ENCODE measurements around the gene NRN1L. TPM values are rescaled to one million over a fixed set of nuclear protein-coding genes. Genes with fewer than 3 reads are reported as not detected.

NRN1L gene
- total RNA-seq, 6 donors from 2014 or later: 1.6 to 4.2 (median 2.3) TPM; not detected in 1

GRCh38 chr16:67865318-67865717 lies 19.4 kb upstream of the NRN1L start:
- peak in 1 of 2 donors; percentile 37 for DNase-seq
- H3K4me1 ChIP-seq: peaks cover 0 to 18% (median 7%) of the 10 kb centered on the region in 4 donors
- peak in 1 of 2 donors; percentile 21 for ATAC-seq (ENCODE audit: low FRiP score in 2 of 2)
- no peak overlapping the region for H3K27ac ChIP-seq
- H3K9me3 ChIP-seq: no peaks in the 10 kb centered on the region
- WGBS, 2 donors: 95 to 96% methylated on average over 2 of the region's 2 CpGs
- no peaks in the 10 kb centered on the region for H3K27me3 ChIP-seq
- H3K36me3 ChIP-seq: peaks cover 0 to 53% (median 31%) of the 10 kb centered on the region in 4 donors
- H3K4me3 ChIP-seq: no peak overlapping the region
- TF ChIP-seq EP300 (IDR thresholded peaks at IDR 0.05) (no peak), CTCF (IDR thresholded peaks at IDR 0.05) (peak in 4 of 6 experiments; percentile 13 to 55 (median 42)), POLR2AphosphoS5 (IDR thresholded peaks at IDR 0.05) (no peak), POLR2A (IDR thresholded peaks at IDR 0.05) (no peak)

- H3K36me3 ChIP-seq: peaks cover 0 to 66% (median 36%) of the 10 kb centered on the region in 4 donors
- 96 to 97% methylated on average over 6 of the region's 6 CpGs for WGBS, 2 donors
- no peaks in the 10 kb centered on the region for H3K9me3 ChIP-seq
- TF ChIP-seq POLR2A (IDR thresholded peaks at IDR 0.05): no peak
- peaks cover 5 to 10% (median 8%) of the 10 kb centered on the region in 4 donors for H3K4me1 ChIP-seq
- H3K4me3 ChIP-seq: no peak overlapping the region
- H3K27ac ChIP-seq: no peak overlapping the region
- H3K27me3 ChIP-seq: no peaks in the 10 kb centered on the region
- ATAC-seq (ENCODE audit: low FRiP score in 2 of 2): no peak
- DNase-seq: no peak
Measured at GRCh38 chr16:67868290-67868689, 16.4 kb upstream of the NRN1L start.

GRCh38 chr16:67869653-67870052 lies 15.0 kb upstream of the NRN1L start:
- WGBS, 2 donors: 82 to 89% methylated on average over 6 to 7 of the region's 7 CpGs
- Histone ChIP-seq H3K4me3 (no peak overlapping the region), H3K27me3 (no peaks in the 10 kb centered on the region), H3K9me3 (no peaks in the 10 kb centered on the region), H3K27ac (no peak overlapping the region), H3K4me1 (peaks cover 16 to 22% (median 18%) of the 10 kb centered on the region in 4 donors), H3K36me3 (peaks cover 0 to 66% (median 36%) of the 10 kb centered on the region in 4 donors)
- no peak for TF ChIP-seq EP300 (IDR thresholded peaks at IDR 0.05)
- no peak for TF ChIP-seq POLR2AphosphoS5 (IDR thresholded peaks at IDR 0.05)
- no peak for TF ChIP-seq CTCF (IDR thresholded peaks at IDR 0.05)
- TF ChIP-seq POLR2A (IDR thresholded peaks at IDR 0.05): no peak
- DNase-seq: no peak
- no peak for ATAC-seq (ENCODE audit: low FRiP score in 2 of 2)

GRCh38 chr16:67871256-67871655 lies 13.4 kb upstream of the NRN1L start:
- DNase-seq (no peak), ATAC-seq (ENCODE audit: low FRiP score in 2 of 2) (no peak)
- Histone ChIP-seq H3K4me1 (peaks cover 21 to 34% (median 25%) of the 10 kb centered on the region in 4 donors), H3K27me3 (no peaks in the 10 kb centered on the region), H3K36me3 (peaks cover 0 to 59% (median 32%) of the 10 kb centered on the region in 4 donors), H3K4me3 (no peak overlapping the region), H3K9me3 (no peaks in the 10 kb centered on the region), H3K27ac (peak overlapping the region in 1 of 4 donors; percentile 85)
- 65 to 72% methylated on average over 2 to 3 of the region's 3 CpGs for WGBS, 2 donors
- TF ChIP-seq POLR2AphosphoS5 (IDR thresholded peaks at IDR 0.05): no peak
- TF ChIP-seq EP300 (IDR thresholded peaks at IDR 0.05): no peak
- TF ChIP-seq CTCF (IDR thresholded peaks at IDR 0.05): no peak
- no peak for TF ChIP-seq POLR2A (IDR thresholded peaks at IDR 0.05)

GRCh38 chr16:67872131-67872630 lies 12.5 kb upstream of the NRN1L start:
- Histone ChIP-seq H3K4me1 (peaks cover 21 to 34% (median 25%) of the 10 kb centered on the region in 4 donors), H3K4me3 (peak overlapping the region in 3 of 4 donors; percentile 58 to 82 (median 72)), H3K27me3 (no peaks in the 10 kb centered on the region), H3K9me3 (no peaks in the 10 kb centered on the region), H3K27ac (peak overlapping the region; percentile 80 to 88 (median 84)), H3K36me3 (peaks cover 0 to 59% (median 37%) of the 10 kb centered on the region in 4 donors)
- TF ChIP-seq POLR2A (IDR thresholded peaks at IDR 0.05) (no peak), EP300 (IDR thresholded peaks at IDR 0.05) (no peak), CTCF (IDR thresholded peaks at IDR 0.05) (no peak), POLR2AphosphoS5 (IDR thresholded peaks at IDR 0.05) (no peak)
- DNase-seq (no peak), ATAC-seq (ENCODE audit: low FRiP score in 2 of 2) (no peak)
- WGBS, 2 donors: 58 to 62% methylated on average over 2 of the region's 2 CpGs

All from upper lobe of left lung (tissue), 6 donors.